HG02678 (cell line): ENCODE measurements around the gene SHANK1.

Experiments
- ATAC-seq: cut with Tn5 transposase; IDR thresholded peaks from one replicate; pipeline ENCODE4 v1.9.1; 2021; ENCODE audit warnings: mild to moderate bottlenecking, moderate library complexity; ENCODE audit not compliant: unreplicated experiment

The SHANK1 gene

GRCh38 chr19:50729894-50730293 is 10.3 kb upstream of the SHANK1 start:
- no peak for ATAC-seq

- no peak for ATAC-seq
Observed at GRCh38 chr19:50728084-50728737, 8.6 kb upstream of the SHANK1 start.

GRCh38 chr19:50725911-50726230 is 6.3 kb upstream of the SHANK1 start:
- ATAC-seq: no peak

- ATAC-seq: peak; percentile 14
Observed at GRCh38 chr19:50725218-50725910, 5.8 kb upstream of the SHANK1 start.

GRCh38 chr19:50724522-50725217 is 5.1 kb upstream of the SHANK1 start:
- peak; percentile 68 for ATAC-seq

GRCh38 chr19:50723735-50724521 is 4.3 kb upstream of the SHANK1 start:
- ATAC-seq: no peak

GRCh38 chr19:50723069-50723468 is 3.5 kb upstream of the SHANK1 start, which contains the start of gene CLEC11A:
TSS of gene CLEC11A (plus strand) at chr19:50723364. CDS start at chr19:50723526, 162 bp downstream.
- no peak for ATAC-seq

GRCh38 chr19:50722201-50723013 is 2.8 kb upstream of the SHANK1 start:
- no peak for ATAC-seq

GRCh38 chr19:50721441-50722137 is 2.0 kb upstream of the SHANK1 start:
- no peak for ATAC-seq

- no peak for ATAC-seq
Observed at GRCh38 chr19:50720921-50721381, 1.3 kb upstream of the SHANK1 start.

GRCh38 chr19:50720181-50720920 is 749 bp upstream of the SHANK1 start:
- no peak for ATAC-seq

- no peak for ATAC-seq
Observed at GRCh38 chr19:50719119-50719435, 525 bp downstream of the SHANK1 start.

- no peak for ATAC-seq
Observed at GRCh38 chr19:50718255-50719118, 1.1 kb downstream of the SHANK1 start.

- ATAC-seq: no peak
Observed at GRCh38 chr19:50717891-50718254, 1.7 kb downstream of the SHANK1 start.

GRCh38 chr19:50717026-50717723 is 2.4 kb downstream of the SHANK1 start:
- ATAC-seq: no peak

- no peak for ATAC-seq
Observed at GRCh38 chr19:50716178-50717025, 3.2 kb downstream of the SHANK1 start.
